BLaER1 treated with 17β-estradiol and CSF1 and Interleukin-3, amounts not matched to agents 10 nM and 100 nM (cell line): ENCODE data around the gene PRKCH.

Experiments
- H3K27ac ChIP-seq, 11 experiments: shearing (Covaris generic); formaldehyde crosslinking; 2 replicates each; pipeline ENCODE4 v1.8.1; 2022
- H3K27me3 ChIP-seq, 11 experiments: shearing (Covaris generic); formaldehyde crosslinking; 2 replicates each; pipeline ENCODE4 v1.8.1; 2022
- H3K36me3 ChIP-seq, 11 experiments: shearing (Covaris generic); formaldehyde crosslinking; 2 replicates each; pipeline ENCODE4 v1.8.1; 2022
- H3K4me1 ChIP-seq, 10 experiments: shearing (Covaris generic); formaldehyde crosslinking; 2 replicates each; pipeline ENCODE4 v1.8.1; 2022
- H3K4me2 ChIP-seq, 11 experiments: shearing (Covaris generic); formaldehyde crosslinking; 2 replicates each; pipeline ENCODE4 v1.8.1; 2022
- H3K4me3 ChIP-seq, 10 experiments: shearing (Covaris generic); formaldehyde crosslinking; 2 replicates each; pipeline ENCODE4 v1.8.1; 2022
- H3K9ac ChIP-seq, 11 experiments: shearing (Covaris generic); formaldehyde crosslinking; 2 replicates each; pipeline ENCODE4 v1.8.1; 2022
- H3K9me3 ChIP-seq, 11 experiments: shearing (Covaris generic); formaldehyde crosslinking; replicated peaks in 1 of 11; 2 replicates each; pipeline ENCODE4 v1.8.1; 2022
- H4K20me1 ChIP-seq, 11 experiments: shearing (Covaris generic); formaldehyde crosslinking; 2 replicates each; pipeline ENCODE4 v1.8.1; 2022
- Cebpa-rat ChIP-seq, 11 experiments: shearing (Covaris generic); IDR thresholded peaks; 2 replicates each; pipeline ENCODE4 v1.8.1; 2022

The PRKCH gene

DNA sequence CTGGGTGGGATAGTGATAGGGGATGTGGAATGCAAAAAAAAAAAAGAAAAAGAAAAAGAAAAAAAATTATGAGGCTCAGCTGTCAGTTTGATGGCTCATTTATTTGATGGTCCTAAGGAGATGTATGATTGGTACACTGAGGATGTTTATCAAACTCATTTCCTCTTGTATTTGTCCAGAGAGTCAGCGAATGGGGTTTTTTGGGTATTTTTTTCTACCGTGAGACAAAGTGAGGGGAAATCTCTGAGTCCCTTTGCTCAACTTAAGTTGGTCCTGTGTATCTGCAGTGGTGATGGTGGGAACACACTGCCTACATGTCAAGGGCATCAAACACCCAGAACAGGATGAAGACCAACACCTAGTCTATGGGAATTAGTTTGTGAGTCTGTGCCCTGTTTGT, 197.0 kb downstream of the PRKCH start:
- no peak overlapping the region for H3K27ac ChIP-seq
- no peak for TF ChIP-seq Cebpa-rat (IDR thresholded peaks at IDR 0.05)
- no peak overlapping the region for H3K4me3 ChIP-seq
- H3K9ac ChIP-seq: no peak overlapping the region
- H3K27me3 ChIP-seq: no peaks in the 10 kb centered on the region
- H3K4me2 ChIP-seq: peak overlapping the region in 3 of 11 experiments; percentile 17 to 68 (median 59); a peak in 4 of 22 replicates
- peaks cover 0 to 31% (median 0%) of the 10 kb centered on the region in 11 experiments; a peak in 5 of 22 replicates for H3K36me3 ChIP-seq
- H3K9me3 ChIP-seq: no peaks in the 10 kb centered on the region
- H4K20me1 ChIP-seq: no peaks in the 10 kb centered on the region
- peaks cover 0 to 65% (median 7%) of the 10 kb centered on the region in 10 experiments; a peak in 9 of 20 replicates for H3K4me1 ChIP-seq

DNA sequence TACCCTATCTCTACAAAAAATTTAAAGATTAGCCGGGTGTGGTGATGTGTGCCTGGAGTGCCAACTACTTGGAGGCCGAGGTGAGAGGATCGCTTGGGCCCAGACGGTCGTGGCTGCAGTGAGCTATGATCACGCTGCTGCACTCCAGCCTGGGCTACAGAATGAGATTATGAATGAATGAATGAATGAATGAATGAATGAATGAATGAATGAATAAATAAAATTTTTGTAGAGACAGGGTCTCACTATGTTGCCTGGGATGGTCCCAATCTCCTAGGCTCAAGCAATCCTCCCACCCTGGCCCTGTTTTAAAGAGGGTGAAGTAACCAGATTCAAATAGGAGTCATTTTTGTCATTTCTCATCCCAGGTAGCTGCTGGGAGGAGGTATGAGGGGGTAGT, 197.7 kb downstream of the PRKCH start:
- Histone ChIP-seq H3K4me2 (0 out of 22 replicates have a peak overlapping the region, but pooled peaks of 1 of the 11 experiments have one; percentile 59), H3K36me3 (peaks cover 0 to 27% (median 0%) of the 10 kb centered on the region in 11 experiments; a peak in 3 of 22 replicates), H3K27ac (no peak overlapping the region), H3K4me3 (no peak overlapping the region), H3K9me3 (no peaks in the 10 kb centered on the region), H3K4me1 (peaks cover 4 to 65% (median 10%) of the 10 kb centered on the region in 10 experiments; a peak in 16 of 20 replicates), H4K20me1 (no peaks in the 10 kb centered on the region), H3K27me3 (no peaks in the 10 kb centered on the region), H3K9ac (no peak overlapping the region)
- TF ChIP-seq Cebpa-rat (IDR thresholded peaks at IDR 0.05): no peak

DNA sequence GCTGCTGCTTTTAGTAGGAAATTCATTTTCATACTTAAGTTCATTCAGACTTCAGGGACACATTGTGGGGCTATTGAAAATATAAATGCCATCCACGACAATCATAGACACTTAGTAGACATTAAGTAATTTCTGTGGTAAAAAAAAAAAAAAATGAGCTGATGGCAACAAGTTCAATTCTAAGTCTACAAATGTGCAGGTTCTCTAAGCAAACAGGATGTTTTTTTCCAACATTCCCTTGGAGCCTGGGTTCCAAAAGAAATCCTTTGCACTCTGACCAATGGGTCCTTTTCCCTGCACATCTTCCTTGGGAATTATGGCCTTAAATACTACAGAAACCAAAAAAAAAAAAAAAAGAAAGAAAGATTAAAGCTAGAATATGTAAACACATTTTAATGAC, 198.4 kb downstream of the PRKCH start:
- TF ChIP-seq Cebpa-rat (IDR thresholded peaks at IDR 0.05): no peak
- no peak overlapping the region for H3K4me3 ChIP-seq
- H3K9me3 ChIP-seq: no peaks in the 10 kb centered on the region
- H4K20me1 ChIP-seq: no peaks in the 10 kb centered on the region
- H3K27me3 ChIP-seq: no peaks in the 10 kb centered on the region
- peaks cover 9 to 65% (median 13%) of the 10 kb centered on the region in 10 experiments; a peak in 19 of 20 replicates for H3K4me1 ChIP-seq
- peaks cover 0 to 22% (median 0%) of the 10 kb centered on the region in 11 experiments; a peak in 1 of 22 replicates for H3K36me3 ChIP-seq
- no peak overlapping the region for H3K4me2 ChIP-seq
- no peak overlapping the region for H3K9ac ChIP-seq
- no peak overlapping the region for H3K27ac ChIP-seq

DNA sequence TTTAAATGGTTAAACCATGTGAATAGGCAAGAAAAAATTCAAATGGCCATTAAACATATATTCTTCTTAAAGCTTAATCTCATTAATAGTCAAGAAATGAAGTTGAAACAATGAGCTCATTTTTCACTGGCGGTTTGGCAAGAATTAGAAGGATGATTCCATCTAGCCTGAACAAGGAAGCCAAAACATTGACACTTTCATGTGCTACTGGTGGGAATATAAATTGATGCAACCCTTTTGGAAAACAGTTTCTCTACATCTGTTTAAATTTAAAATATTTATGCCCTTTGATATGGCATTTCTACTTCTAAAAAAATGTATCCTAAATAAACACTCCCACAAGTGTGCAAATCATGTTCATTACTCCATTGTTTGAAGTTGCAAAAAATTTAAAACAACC, 199.2 kb downstream of the PRKCH start:
- TF ChIP-seq Cebpa-rat (IDR thresholded peaks at IDR 0.05): no peak
- Histone ChIP-seq H4K20me1 (no peaks in the 10 kb centered on the region), H3K27me3 (no peaks in the 10 kb centered on the region), H3K4me1 (peaks cover 18 to 65% (median 22%) of the 10 kb centered on the region in 10 experiments), H3K4me3 (no peak overlapping the region), H3K4me2 (no peak overlapping the region), H3K27ac (no peak overlapping the region), H3K9ac (no peak overlapping the region), H3K9me3 (no peaks in the 10 kb centered on the region), H3K36me3 (peaks cover 0 to 22% (median 0%) of the 10 kb centered on the region in 11 experiments; a peak in 1 of 22 replicates)

DNA sequence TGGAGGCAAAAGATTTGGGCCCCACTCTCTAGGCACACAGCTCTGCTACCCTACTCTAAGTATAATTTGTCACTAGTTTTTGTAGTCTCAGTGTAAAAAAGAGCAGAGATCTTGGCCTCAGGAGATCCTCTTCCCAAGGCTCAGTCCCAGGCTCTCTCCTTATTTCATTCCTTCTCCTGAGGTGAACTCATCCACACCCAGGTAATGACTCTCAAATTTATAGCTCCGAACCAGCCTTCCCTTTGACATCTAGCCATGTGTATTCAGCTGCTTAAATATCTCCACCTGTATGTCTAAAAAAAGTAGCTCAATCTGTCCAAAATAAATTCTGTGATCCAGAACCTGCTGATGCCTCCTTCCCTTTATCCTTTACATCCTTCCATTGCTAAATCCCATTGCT, 200.4 kb downstream of the PRKCH start:
- H3K27me3 ChIP-seq: no peaks in the 10 kb centered on the region
- H3K4me2 ChIP-seq: no peak overlapping the region
- no peak overlapping the region for H3K9ac ChIP-seq
- H3K27ac ChIP-seq: no peak overlapping the region
- H3K4me1 ChIP-seq: peaks cover 30 to 65% (median 34%) of the 10 kb centered on the region in 10 experiments
- no peak for TF ChIP-seq Cebpa-rat (IDR thresholded peaks at IDR 0.05)
- H4K20me1 ChIP-seq: no peaks in the 10 kb centered on the region
- H3K4me3 ChIP-seq: no peak overlapping the region
- H3K36me3 ChIP-seq: 0 out of 22 replicates have a peak, but pooled peaks cover 0 to 16% (median 0%) of the 10 kb centered on the region in 11 experiments
- no peaks in the 10 kb centered on the region for H3K9me3 ChIP-seq

DNA sequence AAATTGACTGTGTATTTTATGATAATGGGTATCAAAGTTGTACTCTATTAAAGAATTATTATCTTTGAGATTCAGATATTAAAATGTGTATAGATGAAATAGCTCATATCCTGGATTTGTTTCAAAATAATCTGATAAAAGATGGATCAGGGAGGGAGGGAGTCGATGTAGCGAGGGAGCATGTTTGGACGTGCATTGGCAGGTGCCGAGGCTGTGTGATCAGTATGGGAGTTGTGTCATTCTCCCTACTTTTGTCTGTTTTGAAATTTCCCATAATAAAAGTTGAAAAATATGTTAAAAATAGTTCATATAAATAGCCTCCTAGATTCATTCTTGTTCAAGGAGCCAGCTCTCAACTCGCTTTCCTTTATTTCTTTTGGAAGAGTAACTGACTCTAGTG, 202.4 kb downstream of the PRKCH start:
- Histone ChIP-seq H3K9me3 (peaks cover 0 to 3% (median 0%) of the 10 kb centered on the region in 11 experiments; a peak in 3 of 22 replicates), H3K27ac (peak overlapping the region in 3 of 11 experiments; percentile 82 to 96 (median 91); a peak in 5 of 22 replicates), H3K4me3 (no peak overlapping the region), H3K4me1 (peaks cover 46 to 65% (median 50%) of the 10 kb centered on the region in 10 experiments), H3K4me2 (peak overlapping the region in 8 of 11 experiments; percentile 5 to 93 (median 70); a peak in 7 of 22 replicates), H3K36me3 (peaks cover 0 to 12% (median 4%) of the 10 kb centered on the region in 11 experiments; a peak in 10 of 22 replicates), H3K9ac (no peak overlapping the region; a peak in 2 of 22 replicates), H3K27me3 (no peaks in the 10 kb centered on the region), H4K20me1 (no peaks in the 10 kb centered on the region)
- TF ChIP-seq Cebpa-rat (IDR thresholded peaks at IDR 0.05): no peak

DNA sequence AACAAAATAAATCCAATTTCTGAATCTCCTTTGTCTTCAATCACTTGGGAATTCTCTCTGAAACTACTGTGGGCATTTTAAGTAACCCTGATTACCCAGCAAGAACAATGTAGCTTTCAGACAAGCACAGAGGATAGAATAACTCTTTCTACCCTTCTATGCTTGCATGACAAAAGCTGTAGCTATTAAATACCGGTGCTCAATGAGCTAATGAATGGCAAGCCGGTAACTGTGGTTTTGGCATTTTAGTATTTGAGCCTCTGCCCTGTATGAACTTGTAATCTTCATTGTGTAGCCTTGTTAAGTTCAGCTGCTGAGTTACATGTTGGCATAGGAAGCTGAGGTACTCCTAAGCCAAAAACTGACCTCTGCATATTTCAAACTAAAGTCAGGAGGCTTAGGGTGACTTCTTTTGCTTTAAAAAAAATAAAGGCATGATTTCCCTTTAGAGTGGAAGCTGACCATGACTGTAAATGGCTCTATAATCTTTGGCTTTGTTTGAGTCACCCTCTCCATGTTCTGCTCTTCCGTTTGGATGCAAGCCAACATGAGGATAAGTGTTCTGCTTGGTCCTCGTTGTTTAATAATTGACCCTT, 202.9 kb downstream of the PRKCH start:
- Histone ChIP-seq H3K27ac (peak overlapping the region in 3 of 11 experiments; percentile 82 to 96 (median 91); a peak in 6 of 22 replicates), H3K4me3 (no peak overlapping the region), H3K27me3 (no peaks in the 10 kb centered on the region), H3K9me3 (peaks cover 0 to 9% (median 0%) of the 10 kb centered on the region in 11 experiments; a peak in 5 of 22 replicates), H3K4me2 (peak overlapping the region; percentile 20 to 93 (median 74); a peak in 19 of 22 replicates), H3K9ac (peak overlapping the region in 3 of 11 experiments; percentile 27 to 79 (median 73); a peak in 3 of 22 replicates), H3K36me3 (peaks cover 0 to 17% (median 9%) of the 10 kb centered on the region in 11 experiments; a peak in 11 of 22 replicates), H3K4me1 (peaks cover 46 to 67% (median 51%) of the 10 kb centered on the region in 10 experiments), H4K20me1 (no peaks in the 10 kb centered on the region)
- TF ChIP-seq Cebpa-rat (IDR thresholded peaks at IDR 0.05): no peak

DNA sequence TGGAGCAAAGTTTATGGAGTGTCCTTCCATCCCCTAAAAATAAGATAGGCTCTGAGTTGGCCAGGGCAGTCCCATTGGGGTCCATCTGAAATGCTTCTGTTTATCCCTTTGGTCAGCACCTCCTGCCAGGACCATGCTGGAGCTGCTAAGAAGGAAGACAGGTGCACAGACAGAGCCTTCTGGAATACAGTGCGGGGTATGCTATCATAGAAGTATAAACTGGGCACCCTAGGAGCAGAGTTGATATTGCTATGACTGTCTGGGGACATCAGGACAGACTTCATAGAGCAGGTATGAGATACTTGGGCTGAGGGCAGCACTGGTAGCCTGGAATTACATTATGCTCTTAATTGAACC, 203.5 kb downstream of the PRKCH start:
- no peak overlapping the region for H3K4me3 ChIP-seq
- no peaks in the 10 kb centered on the region for H4K20me1 ChIP-seq
- H3K36me3 ChIP-seq: peaks cover 0 to 18% (median 9%) of the 10 kb centered on the region in 11 experiments; a peak in 12 of 22 replicates
- H3K9me3 ChIP-seq: peaks cover 0 to 9% (median 0%) of the 10 kb centered on the region in 11 experiments; a peak in 5 of 22 replicates
- H3K9ac ChIP-seq: peak overlapping the region in 3 of 11 experiments; percentile 73 to 89 (median 79); a peak in 6 of 22 replicates
- TF ChIP-seq Cebpa-rat (IDR thresholded peaks at IDR 0.05): no peak
- peak overlapping the region; percentile 62 to 93 (median 74) for H3K4me2 ChIP-seq
- H3K4me1 ChIP-seq: peaks cover 46 to 67% (median 51%) of the 10 kb centered on the region in 10 experiments
- H3K27ac ChIP-seq: peak overlapping the region in 4 of 11 experiments; percentile 65 to 96 (median 86); a peak in 8 of 22 replicates
- no peaks in the 10 kb centered on the region for H3K27me3 ChIP-seq
